GM12865 (cell line): Measurements from ENCODE around the gene ANO9.
"Not testable (repeated sequence)": the region's sequence is repeated elsewhere in the genome, so short reads cannot be mapped to it uniquely, and the experiment has no call there.

Experiments used
- DNase-seq: peaks from one replicate; pipeline ENCODE4 v3.0.0; 2010; ENCODE audit warnings: low read depth
- H3K4me3 ChIP-seq: 2 replicates; pipeline ENCODE4 v1.5.1; 2011; ENCODE audit warnings: mild to moderate bottlenecking, low read depth, low read length, control low read depth
- TF ChIP-seq, protein P1 (sequence below): IDR thresholded peaks from 2 replicates; pipeline ENCODE4 v1.5.1; 2011; ENCODE audit warnings: low read length, control low read depth, low read depth, inconsistent platforms; ENCODE audit not compliant: insufficient read depth; ENCODE audit errors: missing control alignments

Gene ANO9

GRCh38 chr11:431921-432320 lies 9.9 kb downstream of the ANO9 start:
- DNase-seq, result no peak
- no peak overlapping the region for H3K4me3 ChIP-seq
- TF ChIP-seq, protein P1, sequence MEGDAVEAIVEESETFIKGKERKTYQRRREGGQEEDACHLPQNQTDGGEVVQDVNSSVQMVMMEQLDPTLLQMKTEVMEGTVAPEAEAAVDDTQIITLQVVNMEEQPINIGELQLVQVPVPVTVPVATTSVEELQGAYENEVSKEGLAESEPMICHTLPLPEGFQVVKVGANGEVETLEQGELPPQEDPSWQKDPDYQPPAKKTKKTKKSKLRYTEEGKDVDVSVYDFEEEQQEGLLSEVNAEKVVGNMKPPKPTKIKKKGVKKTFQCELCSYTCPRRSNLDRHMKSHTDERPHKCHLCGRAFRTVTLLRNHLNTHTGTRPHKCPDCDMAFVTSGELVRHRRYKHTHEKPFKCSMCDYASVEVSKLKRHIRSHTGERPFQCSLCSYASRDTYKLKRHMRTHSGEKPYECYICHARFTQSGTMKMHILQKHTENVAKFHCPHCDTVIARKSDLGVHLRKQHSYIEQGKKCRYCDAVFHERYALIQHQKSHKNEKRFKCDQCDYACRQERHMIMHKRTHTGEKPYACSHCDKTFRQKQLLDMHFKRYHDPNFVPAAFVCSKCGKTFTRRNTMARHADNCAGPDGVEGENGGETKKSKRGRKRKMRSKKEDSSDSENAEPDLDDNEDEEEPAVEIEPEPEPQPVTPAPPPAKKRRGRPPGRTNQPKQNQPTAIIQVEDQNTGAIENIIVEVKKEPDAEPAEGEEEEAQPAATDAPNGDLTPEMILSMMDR, result no peak

- H3K4me3 ChIP-seq, result no peak overlapping the region
- no peak for DNase-seq
- TF ChIP-seq, protein P1, result no peak
Observed at GRCh38 chr11:429931-430456, 11.8 kb downstream of the ANO9 start.

DNA sequence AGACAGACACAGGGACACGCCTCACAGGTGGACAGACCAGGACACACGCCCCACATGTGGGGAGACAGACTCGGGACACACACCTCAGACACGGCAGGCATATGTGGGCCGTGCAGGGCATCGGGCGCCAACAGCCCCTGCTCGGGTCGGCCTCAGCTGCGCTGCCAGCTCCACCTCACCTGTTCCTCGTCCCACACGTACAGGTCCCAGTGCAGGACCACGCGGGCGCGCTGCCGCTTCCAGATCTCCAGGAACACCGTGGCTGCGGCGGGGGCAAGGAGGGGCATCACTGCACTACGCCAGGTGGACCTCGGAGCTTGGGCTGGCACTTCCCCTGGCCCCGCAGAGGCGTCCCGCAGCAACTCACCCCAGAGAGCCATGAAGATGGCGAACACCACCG lies 12.4 kb downstream of the ANO9 start:
- DNase-seq, result no peak
- H3K4me3 ChIP-seq, result no peak overlapping the region
- TF ChIP-seq, protein P1, result no peak

- no peak overlapping the region for H3K4me3 ChIP-seq
- DNase-seq, result no peak
- TF ChIP-seq, protein P1, result no peak
Observed at GRCh38 chr11:428295-428694, 13.5 kb downstream of the ANO9 start.

DNA sequence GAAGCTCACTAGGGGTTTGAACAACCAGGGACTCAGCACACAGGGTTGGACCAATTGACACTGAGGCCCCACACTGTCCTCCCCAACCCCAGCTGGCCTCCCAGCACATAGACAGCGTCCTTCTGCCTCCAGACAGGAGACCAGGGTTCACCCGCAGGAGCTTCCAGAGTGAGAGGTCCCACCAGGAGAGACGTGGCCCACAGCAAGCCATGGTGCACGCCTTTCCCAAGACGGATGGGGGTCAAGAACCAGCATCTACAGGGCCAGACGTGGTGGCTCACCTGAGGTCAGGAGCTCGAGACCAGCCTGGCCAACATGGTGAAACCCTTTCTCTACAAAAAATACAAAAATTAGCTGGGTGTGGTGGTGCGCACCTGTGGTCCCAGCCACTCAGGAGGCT lies 15.0 kb downstream of the ANO9 start:
- no peak overlapping the region for H3K4me3 ChIP-seq
- no peak for DNase-seq
- TF ChIP-seq, protein P1, result no peak

GRCh38 chr11:425301-425700 lies 16.5 kb downstream of the ANO9 start:
- TF ChIP-seq, protein P1, result no peak
- no peak overlapping the region for H3K4me3 ChIP-seq
- DNase-seq, result no peak

- H3K4me3 ChIP-seq, DNase-seq: not testable (repeated sequence)
Observed at GRCh38 chr11:424766-425165, 17.0 kb downstream of the ANO9 start.
